ENCODE data around the gene GAB3. TPM values are rescaled to one million over a fixed set of nuclear protein-coding genes. Genes with fewer than 3 reads are reported as not detected.
A peak's percentile ranks its signal among the peaks of the same experiment; 100 is the strongest.

GAB3 gene
- total and polyA plus RNA-seq, 7 donors = 0.46 to 5.5 (median 2.5) TPM

- Histone ChIP-seq H3K36me3 (peaks cover 0 to 23% (median 0%) of the 10 kb centered on the region in 4 donors), H3K27me3 (no peaks in the 10 kb centered on the region), H3K9me3 (no peaks in the 10 kb centered on the region), H3K4me3 (peak within 1 kb of the TSS; percentile 40 to 69 (median 62)), H3K27ac (peak within 1 kb of the TSS; percentile 74 to 83 (median 76)), H3K4me1 (peaks cover 0 to 14% (median 7%) of the 10 kb centered on the region in 4 donors)
- 1% methylated on average over 84 of the region's 84 CpGs for WGBS, 2 donors
- intact Hi-C loops (cut with DNase I) = loop anchor here (5.0 kb wide), 1 partner anchor 40 kb away; no protein-coding TSS in a partner anchor
- DNase-seq = peak; percentile 97
- TF ChIP-seq CTCF (IDR thresholded peaks at IDR 0.05) (no peak), POLR2A (IDR thresholded peaks at IDR 0.05) (no peak), POLR2AphosphoS5 (IDR thresholded peaks at IDR 0.05) (peak; percentile 35 to 67 (median 56)), EP300 (IDR thresholded peaks at IDR 0.05) (no peak)
These were observed 11.8 kb upstream of the GAB3 start, which contains the start of gene DKC1 for GRCh38 chrX:154762537-154763296. Gene DKC1 (plus strand): TSS chrX:154762864. CDS start chrX:154762966, 102 bp downstream.

- Histone ChIP-seq H3K27ac (peak overlapping the region; percentile 70 to 83 (median 76)), H3K4me3 (peak overlapping the region; percentile 23 to 69 (median 62)), H3K9me3 (no peaks in the 10 kb centered on the region), H3K36me3 (peaks cover 0 to 16% (median 0%) of the 10 kb centered on the region in 4 donors), H3K4me1 (peaks cover 0 to 14% (median 7%) of the 10 kb centered on the region in 4 donors), H3K27me3 (no peaks in the 10 kb centered on the region)
- intact Hi-C loops (cut with DNase I) = loop anchor here (5.0 kb wide), 1 partner anchor 40 kb away; no protein-coding TSS in a partner anchor
- no peak for DNase-seq
- TF ChIP-seq CTCF (IDR thresholded peaks at IDR 0.05) = no peak
- no peak for TF ChIP-seq EP300 (IDR thresholded peaks at IDR 0.05)
- no peak for TF ChIP-seq POLR2A (IDR thresholded peaks at IDR 0.05)
- no peak for TF ChIP-seq POLR2AphosphoS5 (IDR thresholded peaks at IDR 0.05)
- 2 to 3% methylated on average over 11 of the region's 11 CpGs for WGBS, 2 donors
These were observed 11.2 kb upstream of the GAB3 start for GRCh38 chrX:154761977-154762536.

GRCh38 chrX:154758696-154759095, 7.8 kb upstream of the GAB3 start:
- peaks cover 0 to 8% (median 3%) of the 10 kb centered on the region in 4 donors for H3K4me1 ChIP-seq
- TF ChIP-seq POLR2A (IDR thresholded peaks at IDR 0.05) (no peak), EP300 (IDR thresholded peaks at IDR 0.05) (no peak), CTCF (IDR thresholded peaks at IDR 0.05) (no peak)
- no peaks in the 10 kb centered on the region for H3K36me3 ChIP-seq
- H3K9me3 ChIP-seq = no peaks in the 10 kb centered on the region
- no peaks in the 10 kb centered on the region for H3K27me3 ChIP-seq
- no peak for DNase-seq
- 93 to 94% methylated on average over 4 of the region's 4 CpGs for WGBS, 2 donors
- H3K4me3 ChIP-seq = no peak overlapping the region
- H3K27ac ChIP-seq = no peak overlapping the region
- intact Hi-C loops (cut with DNase I) = no loop called here

GRCh38 chrX:154751669-154752271, 893 bp upstream of the GAB3 start:
- no peak for TF ChIP-seq EP300 (IDR thresholded peaks at IDR 0.05)
- no peak for TF ChIP-seq POLR2A (IDR thresholded peaks at IDR 0.05)
- no peak for TF ChIP-seq CTCF (IDR thresholded peaks at IDR 0.05)
- TF ChIP-seq POLR2AphosphoS5 (IDR thresholded peaks at IDR 0.05) = no peak
- peak overlapping the region in 1 of 4 donors; percentile 76 for H3K27ac ChIP-seq
- WGBS, 2 donors = 59 to 61% methylated on average over 9 of the region's 9 CpGs
- intact Hi-C loops (cut with DNase I) = no loop called here
- DNase-seq = no peak
- peaks cover 0 to 14% (median 0%) of the 10 kb centered on the region in 4 donors for H3K4me1 ChIP-seq
- no peaks in the 10 kb centered on the region for H3K27me3 ChIP-seq
- H3K9me3 ChIP-seq = no peaks in the 10 kb centered on the region
- H3K36me3 ChIP-seq = no peaks in the 10 kb centered on the region
- peak overlapping the region in 1 of 4 donors; percentile 56 for H3K4me3 ChIP-seq

Data from sigmoid colon (tissue), 7 donors.